ENCODE data around the gene SOCS6.
A peak's percentile ranks its signal among the peaks of the same experiment; 100 is the strongest.
"Not testable (repeated sequence)": the region's sequence is repeated elsewhere in the genome, so short reads cannot be mapped to it uniquely, and the experiment has no call there.

SOCS6 gene, protein sequence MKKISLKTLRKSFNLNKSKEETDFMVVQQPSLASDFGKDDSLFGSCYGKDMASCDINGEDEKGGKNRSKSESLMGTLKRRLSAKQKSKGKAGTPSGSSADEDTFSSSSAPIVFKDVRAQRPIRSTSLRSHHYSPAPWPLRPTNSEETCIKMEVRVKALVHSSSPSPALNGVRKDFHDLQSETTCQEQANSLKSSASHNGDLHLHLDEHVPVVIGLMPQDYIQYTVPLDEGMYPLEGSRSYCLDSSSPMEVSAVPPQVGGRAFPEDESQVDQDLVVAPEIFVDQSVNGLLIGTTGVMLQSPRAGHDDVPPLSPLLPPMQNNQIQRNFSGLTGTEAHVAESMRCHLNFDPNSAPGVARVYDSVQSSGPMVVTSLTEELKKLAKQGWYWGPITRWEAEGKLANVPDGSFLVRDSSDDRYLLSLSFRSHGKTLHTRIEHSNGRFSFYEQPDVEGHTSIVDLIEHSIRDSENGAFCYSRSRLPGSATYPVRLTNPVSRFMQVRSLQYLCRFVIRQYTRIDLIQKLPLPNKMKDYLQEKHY

DNA sequence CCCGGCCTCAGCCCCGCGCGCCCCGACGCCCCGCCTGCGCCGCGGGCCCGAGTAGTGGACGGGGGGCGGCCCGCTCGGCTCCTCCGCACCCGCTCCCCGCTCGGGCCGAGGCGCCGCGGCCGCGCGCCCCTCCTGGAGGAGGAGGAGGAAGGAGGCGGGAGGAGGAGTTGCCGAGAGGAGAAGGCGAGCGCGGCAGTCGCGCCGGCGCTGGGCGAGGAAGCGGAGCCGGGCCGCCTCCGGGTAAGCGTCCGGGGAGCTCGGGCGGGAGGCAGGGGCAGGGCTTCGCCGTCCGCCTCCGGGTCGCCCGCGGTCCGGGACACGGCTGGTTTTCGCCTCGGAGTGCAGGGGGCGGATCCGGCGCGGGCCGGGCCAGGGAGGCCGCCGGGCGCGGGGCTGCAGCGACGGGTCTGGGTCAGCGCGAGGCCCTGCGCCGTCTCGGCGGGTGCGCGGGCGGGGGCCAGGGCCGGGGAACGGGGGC lies at the start of gene SOCS6:
TSS of gene SOCS6 (plus strand) at position 195 of the 478 bp plus-strand sequence. CDS start 35,624 bp downstream, outside the sequence.
- peak; percentile 90 for DNase-seq (ENCODE audit: low spot score)

DNA sequence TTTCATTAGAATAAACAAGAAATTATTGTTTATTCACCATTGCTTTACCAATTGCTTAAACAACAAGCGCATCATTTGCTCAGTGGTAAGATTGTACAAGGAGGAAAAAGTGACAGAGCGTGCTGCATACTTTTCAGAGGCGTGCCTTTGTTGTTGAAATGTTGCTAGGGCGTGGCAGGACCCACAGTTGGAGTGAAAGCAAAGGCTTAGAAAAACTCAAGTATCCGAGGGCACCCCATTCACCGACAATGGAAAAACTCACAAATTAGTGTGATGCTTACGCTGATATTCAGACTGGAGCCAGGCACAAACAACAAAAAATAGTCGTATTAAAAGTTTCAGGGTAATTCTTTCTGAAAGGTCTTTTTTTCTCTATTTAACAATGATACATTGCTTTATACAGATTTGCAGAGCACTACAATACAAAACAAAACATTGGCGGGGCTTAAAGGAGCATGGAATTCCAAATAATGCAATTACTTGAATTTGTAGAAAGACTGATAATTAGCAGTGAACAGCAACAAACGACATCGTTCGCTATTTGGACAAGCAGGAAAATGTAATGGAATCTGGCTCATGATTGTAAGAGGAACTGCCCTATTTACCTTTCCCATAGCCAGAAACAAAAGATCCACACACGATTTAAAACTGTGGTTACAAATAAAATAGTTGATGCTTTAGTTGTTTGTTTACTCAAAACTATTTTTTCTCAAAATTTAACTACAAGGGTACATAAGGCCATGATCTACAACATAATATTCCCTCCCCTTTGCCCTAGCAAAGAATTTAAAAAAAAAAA lies 45.5 kb upstream of the SOCS6 start:
- DNase-seq (ENCODE audit: low spot score), result no peak

DNA sequence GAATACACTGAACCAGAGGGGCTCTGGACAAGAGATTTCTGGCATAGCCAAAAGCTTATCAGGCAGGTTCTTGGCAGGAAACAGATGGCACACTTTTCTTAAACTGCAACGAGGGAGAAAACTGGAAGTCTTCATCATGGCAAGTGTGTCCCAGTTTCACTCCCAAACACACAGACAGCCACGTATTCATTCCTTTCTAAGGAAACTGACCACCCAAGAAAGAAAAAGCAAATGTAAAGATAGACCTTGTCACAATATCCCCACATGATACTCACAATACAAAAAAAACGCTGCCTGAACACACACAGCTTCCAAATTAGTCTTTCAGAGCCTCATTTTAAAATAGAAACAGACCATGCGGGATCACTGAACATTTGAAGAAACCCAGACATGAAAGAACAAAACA lies 42.8 kb upstream of the SOCS6 start:
- no peak for DNase-seq (ENCODE audit: low spot score)

DNA sequence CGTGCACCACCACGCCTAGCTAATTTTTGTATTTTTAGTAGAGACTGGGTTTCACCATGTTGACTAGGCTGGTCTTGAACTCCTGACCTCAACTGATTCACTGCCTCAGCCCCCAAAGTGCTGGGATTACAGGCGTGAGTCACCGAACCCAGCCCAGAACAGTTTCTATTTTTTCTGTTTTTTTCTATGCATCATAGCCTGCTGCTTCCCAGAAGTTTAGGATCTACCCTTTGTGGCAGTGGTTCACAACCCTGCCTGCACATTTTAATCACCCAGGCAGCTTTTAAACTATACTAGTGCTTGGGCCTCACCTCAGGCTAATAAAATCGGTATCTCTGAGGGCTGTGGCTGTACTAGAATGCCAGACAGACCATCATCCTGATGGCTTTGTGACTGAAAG lies 39.7 kb upstream of the SOCS6 start:
- DNase-seq (ENCODE audit: low spot score), result peak; percentile 20

DNA sequence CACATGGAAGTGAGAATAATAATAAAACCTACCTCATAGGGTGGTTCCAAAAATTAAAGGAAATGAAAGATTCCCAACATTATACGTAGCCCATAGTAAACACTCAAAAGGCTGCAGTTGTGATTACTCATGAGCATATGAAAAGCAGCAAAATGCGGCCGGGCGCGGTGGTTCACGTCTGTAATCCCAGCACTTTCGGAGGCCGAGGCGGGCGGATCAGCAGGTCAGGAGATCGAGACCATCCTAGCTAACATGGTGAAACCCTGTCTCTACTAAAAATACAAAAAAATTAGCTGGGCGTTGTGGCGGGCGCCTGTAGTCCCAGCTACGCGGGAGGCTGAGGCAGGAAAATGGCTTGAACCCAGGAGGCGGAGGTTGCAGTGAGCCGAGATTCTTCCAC lies 39.0 kb upstream of the SOCS6 start:
- not testable (repeated sequence) for DNase-seq (ENCODE audit: low spot score)

DNA sequence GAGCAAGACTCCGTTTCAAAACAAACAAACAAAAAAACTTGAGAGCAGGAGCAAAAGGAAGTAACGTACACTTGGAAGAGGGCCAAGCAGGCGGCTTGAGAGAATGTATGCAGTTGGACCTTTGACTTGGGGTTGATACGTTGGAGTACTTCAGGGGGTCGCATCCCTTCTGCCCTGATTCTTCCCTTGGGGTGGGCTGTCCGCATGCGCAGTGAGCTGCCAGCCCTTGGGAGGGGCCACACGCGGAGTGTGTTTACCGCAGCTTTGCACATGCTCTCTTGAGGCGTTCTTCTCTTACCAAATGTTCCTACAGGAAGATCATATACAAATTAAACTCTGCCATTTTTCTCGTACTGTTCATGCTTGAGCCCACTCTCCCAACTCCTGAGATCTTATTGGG lies 38.1 kb upstream of the SOCS6 start:
- no peak for DNase-seq (ENCODE audit: low spot score)

DNA sequence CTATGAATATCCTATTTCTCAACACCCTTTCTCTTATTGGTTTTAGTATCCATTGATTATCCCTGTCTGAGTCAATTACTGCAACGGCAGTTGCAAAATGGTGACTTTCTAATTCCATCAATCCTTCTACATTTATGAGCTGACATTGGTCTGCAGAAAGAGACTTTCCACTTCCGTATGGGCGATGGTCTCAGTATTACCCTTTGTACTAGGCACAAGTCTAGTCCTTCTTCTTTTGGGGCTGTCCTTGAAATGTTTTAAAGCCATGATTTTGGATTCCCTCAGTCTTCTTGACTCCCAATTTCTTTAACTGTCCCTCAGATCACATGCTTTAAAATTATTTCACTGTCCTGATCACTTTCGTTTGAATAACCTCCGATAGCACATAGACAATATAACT lies 32.7 kb upstream of the SOCS6 start:
- no peak for DNase-seq (ENCODE audit: low spot score)

DNA sequence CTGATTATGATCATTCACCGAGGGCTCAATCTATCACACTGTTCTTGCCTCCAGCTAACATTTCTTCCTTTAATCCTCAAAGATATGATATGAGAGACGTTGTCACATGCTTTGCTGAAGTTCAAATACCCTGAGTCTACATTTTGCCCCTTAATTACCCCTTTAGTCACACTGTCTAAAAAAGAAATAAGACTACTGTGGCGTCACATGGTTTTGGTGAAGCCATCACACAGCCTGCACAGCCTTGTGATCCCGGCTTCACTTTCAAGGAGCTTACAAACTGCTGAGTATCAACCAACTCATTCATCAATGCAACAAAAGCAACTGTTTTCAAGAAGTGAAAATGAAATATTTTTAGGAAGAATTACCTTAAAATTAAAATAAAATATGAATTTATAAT lies 31.9 kb upstream of the SOCS6 start:
- no peak for DNase-seq (ENCODE audit: low spot score)

DNA sequence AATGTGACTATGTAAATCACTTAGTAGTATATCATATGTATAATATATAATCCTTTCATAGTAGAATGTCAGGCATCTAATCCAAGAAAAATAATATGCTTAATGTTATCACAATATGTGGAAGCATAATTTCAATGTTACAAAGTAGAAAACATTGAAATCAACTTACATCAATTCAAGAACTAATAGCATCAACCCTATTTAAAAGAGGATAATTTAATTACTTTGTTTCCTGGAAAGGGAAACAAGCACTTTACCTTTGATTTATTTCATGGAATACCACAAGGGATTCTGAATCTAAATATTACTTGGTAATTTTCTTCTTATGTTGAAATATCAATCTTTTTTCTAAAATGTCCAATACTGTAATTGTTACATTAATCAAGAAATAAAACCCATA lies 30.6 kb upstream of the SOCS6 start:
- DNase-seq (ENCODE audit: low spot score), result no peak

DNA sequence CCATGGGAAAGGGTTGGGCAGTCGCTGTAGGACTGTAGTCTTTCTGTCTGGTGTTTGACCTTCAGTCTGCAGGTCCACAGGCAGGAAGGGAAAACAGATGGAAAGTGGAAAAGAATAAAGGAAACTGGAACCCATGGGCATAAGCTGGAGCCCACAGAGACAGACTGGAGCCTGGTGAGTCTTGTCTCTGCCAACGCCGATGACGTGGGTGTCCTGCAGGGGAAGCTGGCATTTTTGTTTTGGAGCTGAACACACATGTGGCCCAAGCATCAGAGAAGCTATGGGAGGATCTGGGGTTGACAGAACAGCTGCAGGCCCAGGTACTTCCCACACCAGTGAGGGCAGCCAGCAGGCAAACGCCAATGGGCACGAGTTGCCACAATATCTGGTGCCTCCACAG lies 28.2 kb upstream of the SOCS6 start:
- no peak for DNase-seq (ENCODE audit: low spot score)

DNA sequence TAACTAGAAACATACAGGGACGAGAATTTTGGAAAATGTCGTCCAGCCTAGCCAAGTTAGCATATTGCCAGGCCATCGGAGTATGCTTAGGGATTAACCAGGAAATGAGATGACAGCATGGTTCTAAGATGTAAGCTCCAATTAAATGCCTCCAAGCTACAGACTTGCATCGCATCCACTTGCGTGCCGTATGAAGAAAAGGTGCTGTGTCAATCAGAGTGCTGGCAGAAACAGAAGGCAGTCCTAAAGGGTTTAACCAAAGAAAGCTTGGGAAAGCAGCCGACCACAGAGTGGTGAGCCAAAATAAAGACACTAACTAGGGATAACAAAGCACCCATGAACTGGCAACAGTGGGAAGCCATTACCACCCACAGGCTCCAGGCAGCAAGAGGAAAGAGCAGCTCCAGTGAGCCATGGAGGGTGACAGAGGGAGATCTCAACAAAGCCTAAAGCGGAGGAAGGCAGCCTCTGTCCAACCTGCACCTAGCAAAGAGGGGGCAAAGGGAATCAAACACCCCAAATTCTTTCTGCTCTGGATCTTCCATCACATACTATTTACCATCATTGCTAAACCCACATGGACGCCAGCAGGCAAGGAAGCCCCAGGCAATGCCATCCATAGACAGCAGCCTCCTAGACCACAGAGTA lies 27.6 kb upstream of the SOCS6 start:
- no peak for DNase-seq (ENCODE audit: low spot score)

DNA sequence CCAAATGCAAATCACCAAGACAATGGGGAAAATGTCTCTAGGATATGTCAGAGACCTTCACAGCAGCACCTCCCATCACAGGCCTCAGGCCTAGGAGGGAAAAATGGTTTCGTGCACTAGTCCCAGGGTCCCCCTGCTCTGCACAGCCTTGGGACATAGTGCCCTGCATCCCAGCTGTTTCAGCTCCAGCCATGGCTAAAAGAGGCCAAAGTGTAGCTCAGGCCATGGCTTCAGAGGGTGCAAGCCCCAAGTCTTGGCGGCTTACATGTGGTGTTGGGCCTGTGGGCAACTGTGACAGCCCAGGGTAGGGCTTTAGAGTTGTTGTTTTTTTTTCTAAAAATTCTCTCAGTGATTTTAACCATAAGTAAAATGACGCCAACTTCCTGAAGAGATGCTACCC lies 25.5 kb upstream of the SOCS6 start:
- DNase-seq (ENCODE audit: low spot score), result no peak

DNA sequence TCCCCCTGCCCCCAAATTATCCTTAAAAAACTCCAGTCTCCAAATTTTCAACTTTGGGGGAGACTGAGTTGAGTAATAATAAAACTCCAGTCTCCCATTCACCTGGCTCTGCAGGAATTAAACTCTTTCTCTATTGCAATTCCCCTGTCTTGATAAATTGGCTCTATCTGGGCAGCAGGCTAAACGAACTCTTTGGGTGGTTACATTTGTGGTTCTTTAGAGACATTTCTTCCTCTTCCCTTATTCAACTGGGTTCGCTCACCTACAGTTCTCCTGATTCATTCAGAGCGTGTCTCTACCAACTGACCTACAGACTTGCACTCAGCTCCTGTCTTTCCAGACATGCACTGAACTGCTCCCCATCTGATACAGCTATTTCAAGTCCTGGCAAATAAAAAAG lies 17.1 kb upstream of the SOCS6 start:
- no peak for DNase-seq (ENCODE audit: low spot score)

DNA sequence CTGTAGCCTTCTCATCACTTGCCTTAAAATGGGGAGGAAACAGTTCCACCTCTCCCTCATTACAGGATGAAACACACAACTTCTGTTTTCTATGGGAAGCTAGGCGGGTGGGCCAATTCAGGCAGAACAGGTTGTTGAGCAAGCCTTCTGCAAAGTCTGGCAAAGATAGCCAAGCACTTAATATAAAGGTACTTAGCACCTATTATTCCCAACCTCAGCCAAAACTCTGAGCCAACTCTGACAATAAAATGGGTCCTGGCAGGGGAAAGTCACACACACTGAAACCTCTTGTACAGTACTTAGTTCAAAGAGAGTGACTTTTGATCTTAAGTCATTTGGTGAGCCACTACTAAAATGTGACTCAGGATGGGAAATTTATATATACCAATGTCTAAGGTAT lies 15.8 kb upstream of the SOCS6 start:
- DNase-seq (ENCODE audit: low spot score), result no peak

DNA sequence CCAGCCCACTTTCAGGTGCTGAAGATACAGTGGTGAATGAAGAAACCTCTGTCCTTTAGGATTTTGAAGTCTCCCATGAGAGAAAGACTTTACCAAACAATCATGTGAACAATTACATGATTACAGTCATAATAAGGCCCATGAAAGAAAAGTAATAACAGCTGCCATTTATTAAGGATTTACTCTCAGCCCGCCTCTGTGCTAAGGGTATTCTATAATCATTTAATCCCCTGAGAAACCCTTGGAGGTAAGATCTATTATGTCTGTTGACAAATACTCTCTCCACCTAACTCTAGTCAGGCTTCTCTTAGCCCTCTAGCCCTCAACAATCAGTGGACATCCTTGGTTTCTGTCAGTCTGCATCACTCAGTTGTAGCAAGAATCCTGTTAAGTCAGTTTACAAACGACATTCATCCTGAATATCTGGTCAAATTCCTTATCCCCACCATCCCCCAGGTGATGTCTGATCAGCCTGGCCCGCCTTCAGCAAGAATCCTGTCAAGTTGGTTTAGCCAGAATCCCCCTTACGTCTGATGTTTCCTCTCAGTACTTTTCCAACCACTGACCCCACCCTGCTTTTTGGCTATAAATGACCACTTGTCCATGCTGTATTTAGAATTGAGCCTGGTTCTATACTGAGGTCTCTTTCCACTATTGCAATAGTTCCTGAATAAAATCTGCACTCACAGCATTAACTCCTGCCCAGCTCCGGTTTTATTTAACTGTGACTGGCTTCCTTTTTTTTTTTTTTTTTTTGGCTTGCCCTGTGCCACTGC lies 12.2 kb upstream of the SOCS6 start:
- DNase-seq (ENCODE audit: low spot score), result no peak

DNA sequence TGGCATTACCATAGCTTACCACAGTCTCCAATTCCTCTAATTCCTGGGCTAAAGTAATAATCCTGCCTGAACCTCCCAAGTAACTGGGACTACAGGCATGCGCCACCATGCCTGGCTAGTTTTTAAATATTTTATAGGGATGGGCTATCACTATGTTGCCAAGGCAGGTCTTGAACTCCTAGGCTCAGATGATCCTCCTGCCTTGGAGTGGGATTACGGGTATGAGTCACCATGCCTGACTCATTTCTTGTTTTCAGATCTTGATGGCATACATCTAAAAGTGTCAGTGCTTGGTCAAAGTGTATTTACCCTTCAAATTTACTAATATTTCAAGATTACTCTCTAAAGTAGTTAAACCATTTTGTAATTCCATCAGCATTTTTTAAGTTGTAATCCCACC lies 9.4 kb upstream of the SOCS6 start:
- no peak for DNase-seq (ENCODE audit: low spot score)

DNA sequence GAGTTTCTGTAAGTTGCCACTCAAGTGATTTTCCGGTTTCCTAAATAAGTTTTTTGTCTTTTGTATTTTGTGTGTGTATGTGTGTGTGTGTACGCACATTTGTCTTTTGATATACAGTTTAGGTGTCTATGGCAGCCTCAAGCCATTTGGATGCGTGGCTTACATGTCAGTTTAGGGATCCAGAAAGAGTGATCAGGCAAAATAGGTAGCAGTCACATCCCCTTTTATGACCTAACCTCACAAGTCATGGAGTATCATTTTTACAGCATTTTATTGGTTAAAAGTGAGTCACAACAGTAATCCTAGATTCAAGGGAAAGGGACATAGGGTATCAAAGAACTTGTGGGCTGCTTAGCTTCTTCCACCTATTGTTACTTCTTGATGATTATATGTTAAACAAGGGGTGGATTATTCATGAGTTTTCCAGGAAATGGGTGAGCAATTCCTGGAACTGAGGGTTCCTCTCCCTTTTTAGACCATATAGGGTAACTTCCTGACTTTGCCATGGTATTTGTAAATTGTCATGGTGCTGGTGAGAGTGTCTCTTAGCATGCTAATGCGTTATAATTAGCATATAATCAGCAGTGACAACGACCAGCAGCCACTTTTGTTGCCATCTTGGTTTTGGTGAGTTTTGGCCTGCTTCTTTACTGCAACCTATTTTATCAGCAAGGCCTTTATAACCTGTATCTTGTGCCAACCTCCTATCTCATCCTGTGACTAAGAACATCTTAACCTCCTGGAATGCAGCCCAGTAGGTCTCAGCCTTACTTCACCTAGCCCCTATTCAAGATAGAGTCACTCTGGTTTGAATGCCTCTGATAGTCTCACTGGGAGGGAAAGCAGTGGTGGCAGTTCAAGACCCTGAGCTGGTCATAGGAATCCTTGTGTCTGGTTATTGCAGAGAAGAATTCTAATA lies 8.6 kb upstream of the SOCS6 start:
- DNase-seq (ENCODE audit: low spot score), result no peak

DNA sequence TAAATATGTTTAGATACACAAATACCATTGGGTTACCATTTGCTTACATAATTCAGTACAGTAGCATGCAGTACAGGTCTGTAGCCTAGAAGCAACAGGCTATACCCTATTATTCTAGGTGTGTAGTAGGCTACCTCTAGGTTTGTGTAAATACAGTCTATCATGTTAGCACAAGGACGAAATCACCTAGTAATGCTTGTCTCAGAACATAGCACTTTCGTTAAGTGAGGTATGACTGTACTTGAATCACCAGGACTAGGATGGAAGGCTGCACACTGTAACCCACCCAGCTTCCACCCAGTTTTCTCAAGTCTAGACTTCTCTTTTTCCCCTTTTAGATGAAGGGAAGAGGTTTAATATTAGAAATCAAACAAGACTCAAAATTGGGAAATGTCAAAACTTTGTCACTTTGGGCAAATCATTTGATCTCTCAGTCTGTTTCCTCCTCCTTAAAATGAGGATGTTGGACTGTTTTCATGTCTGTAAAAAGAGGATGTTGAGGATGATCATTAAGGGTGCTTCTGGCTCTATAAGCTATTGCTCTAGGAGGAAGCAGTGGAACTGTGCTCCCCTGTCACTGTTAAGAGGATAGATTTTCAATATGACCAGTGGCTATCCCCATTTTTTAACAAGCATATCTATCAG lies 3.7 kb upstream of the SOCS6 start:
- DNase-seq (ENCODE audit: low spot score), result no peak

DNA sequence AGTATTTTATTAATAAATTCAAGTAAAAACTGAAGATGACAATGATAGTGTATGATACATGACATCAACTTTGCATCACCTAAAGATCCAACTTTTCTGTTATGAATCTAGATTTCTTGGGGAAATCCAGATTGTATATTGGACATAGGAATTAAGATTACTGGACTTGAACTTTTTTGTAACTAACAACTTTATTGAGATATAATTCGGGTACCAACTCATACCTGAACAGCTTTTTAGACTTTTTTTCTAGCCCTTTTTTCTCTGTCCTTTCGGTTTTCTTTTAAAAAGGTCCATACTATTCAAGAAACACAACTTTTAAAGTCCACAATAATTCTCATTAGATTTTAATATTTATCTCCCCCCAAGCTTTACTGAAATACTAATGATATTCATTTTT lies 1.1 kb upstream of the SOCS6 start:
- DNase-seq (ENCODE audit: low spot score), result no peak

DNA sequence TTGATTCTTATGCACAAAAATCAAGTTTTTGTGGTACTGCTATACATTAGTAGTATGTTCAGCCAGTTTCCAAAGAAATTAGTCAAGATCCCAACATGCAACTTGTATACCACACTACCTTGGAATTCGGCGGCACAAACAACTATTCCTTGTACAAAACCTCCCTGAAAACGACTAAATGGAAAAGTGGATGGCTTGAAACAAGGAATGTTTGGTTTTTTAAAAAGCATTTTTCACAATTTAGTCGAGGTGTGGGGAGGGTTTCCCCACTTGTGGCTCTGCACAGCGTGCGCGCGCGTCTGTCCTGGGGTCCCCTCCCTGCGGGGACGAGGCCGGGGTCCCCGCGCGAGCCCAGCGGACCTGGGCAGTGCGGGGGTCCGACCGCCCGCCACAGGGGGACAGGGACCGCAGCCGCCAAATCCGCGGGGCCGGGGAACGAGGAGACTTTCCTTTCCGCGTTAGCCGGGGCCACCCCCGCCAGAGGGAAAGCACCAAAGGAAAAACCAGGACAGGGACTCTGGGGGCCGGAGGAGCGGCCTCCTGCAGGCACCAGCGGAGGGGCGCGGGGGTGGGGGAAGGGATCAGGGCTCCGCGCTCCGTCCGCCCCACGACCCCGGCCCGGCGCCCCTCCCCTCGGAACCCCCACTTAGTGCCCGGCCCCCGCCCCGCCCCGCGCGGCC lies 534 bp upstream of the SOCS6 start:
- DNase-seq (ENCODE audit: low spot score), result peak; percentile 80
